DOHH2 (cell line): Measurements from ENCODE around the gene MSL3B.
"Not testable (repeated sequence)": the region's sequence is repeated elsewhere in the genome, so short reads cannot be mapped to it uniquely, and the experiment has no call there.

Experiments used
- H3F3A ChIP-seq: fragments of 200-600 bp; sonication (generic), shearing (Covaris generic); 2 replicates; pipeline ENCODE4 v1.6.0; 2016; ENCODE audit warnings: antibody characterized with exemption, mild to moderate bottlenecking; ENCODE audit not compliant: control insufficient read depth, insufficient read depth
- H3K27ac ChIP-seq: fragments of 200-600 bp; sonication (generic); 2 replicates; pipeline ENCODE4 v1.5.1; 2014; ENCODE audit warnings: low read depth, mild to moderate bottlenecking, low read length, moderate library complexity
- H3K27me3 ChIP-seq: fragments of 200-600 bp; sonication (generic); 2 replicates; pipeline ENCODE4 v1.6.1; 2014; ENCODE audit warnings: mild to moderate bottlenecking, low read length, mixed read lengths; ENCODE audit not compliant: control insufficient read depth
- H3K36me3 ChIP-seq: fragments of 200-600 bp; sonication (generic); 2 replicates; pipeline ENCODE4 v1.6.1; 2014; ENCODE audit warnings: mild to moderate bottlenecking, low read length, moderate library complexity, mixed read lengths; ENCODE audit not compliant: control insufficient read depth
- H3K4me1 ChIP-seq: fragments of 200-600 bp; sonication (generic); 2 replicates; pipeline ENCODE4 v1.6.1; 2014; ENCODE audit warnings: mild to moderate bottlenecking, low read length, mixed read lengths; ENCODE audit not compliant: control insufficient read depth
- H3K4me2 ChIP-seq: fragments of 200-600 bp; sonication (generic); 2 replicates; pipeline ENCODE4 v1.6.0; 2014; ENCODE audit warnings: mild to moderate bottlenecking, low read length, moderate library complexity
- H3K4me3 ChIP-seq: fragments of 200-600 bp; sonication (generic); 2 replicates; pipeline ENCODE4 v1.5.1; 2014; ENCODE audit warnings: mild to moderate bottlenecking, low read length, mixed read lengths
- H3K79me2 ChIP-seq: fragments of 200-600 bp; sonication (generic); 2 replicates; pipeline ENCODE4 v1.6.1; 2014; ENCODE audit warnings: mild to moderate bottlenecking, low read length, mixed read lengths; ENCODE audit not compliant: control insufficient read depth
- H3K9me2 ChIP-seq: fragments of 200-600 bp; sonication (generic); replicated peaks from 2 replicates; pipeline ENCODE4 v1.6.1; 2014; ENCODE audit warnings: mild to moderate bottlenecking, low read length, mixed read lengths; ENCODE audit not compliant: control insufficient read depth
- H3K9me3 ChIP-seq: fragments of 200-600 bp; sonication (generic); 2 replicates; pipeline ENCODE4 v1.6.1; 2014; ENCODE audit warnings: antibody characterized with exemption, low read length, mixed read lengths; ENCODE audit not compliant: control insufficient read depth, insufficient read depth
- H4K20me1 ChIP-seq: fragments of 200-600 bp; sonication (generic); 2 replicates; pipeline ENCODE4 v1.6.0; 2014; ENCODE audit warnings: low read depth, mild to moderate bottlenecking, antibody characterized with exemption, low read length, moderate library complexity; ENCODE audit not compliant: control insufficient read depth, insufficient read depth
- CTCF ChIP-seq: fragments of 200-600 bp; sonication (generic); IDR thresholded peaks from one replicate; pipeline ENCODE4 v1.5.1; 2014; ENCODE audit warnings: antibody characterized with exemption, mild to moderate bottlenecking, low read depth, low read length; ENCODE audit not compliant: poor library complexity, severe bottlenecking
- EZH2phosphoT487 ChIP-seq: fragments of 200-600 bp; sonication (generic); IDR thresholded peaks from 2 replicates; pipeline ENCODE4 v1.6.1; 2017; ENCODE audit warnings: borderline replicate concordance, mild to moderate bottlenecking, antibody characterized with exemption, low read length, moderate library complexity, mixed read lengths

MSL3B gene

GRCh38 chr2:233901884-233902283 is 33.7 kb upstream of the MSL3B start:
- no peak overlapping the region for H3K4me2 ChIP-seq
- no peaks in the 10 kb centered on the region for H3F3A ChIP-seq
- H3K36me3 ChIP-seq = no peaks in the 10 kb centered on the region
- no peak overlapping the region for H3K4me3 ChIP-seq
- no peaks in the 10 kb centered on the region for H3K9me2 ChIP-seq
- H3K27ac ChIP-seq = no peak overlapping the region
- no peaks in the 10 kb centered on the region for H3K4me1 ChIP-seq
- TF ChIP-seq EZH2phosphoT487 (no peak), CTCF (no peak)
- no peaks in the 10 kb centered on the region for H4K20me1 ChIP-seq
- no peaks in the 10 kb centered on the region for H3K79me2 ChIP-seq
- H3K27me3 ChIP-seq = peaks cover 19% of the 10 kb centered on the region
- no peaks in the 10 kb centered on the region for H3K9me3 ChIP-seq

- Histone ChIP-seq H3K79me2 (no peaks in the 10 kb centered on the region), H3K27me3 (peaks cover 19% of the 10 kb centered on the region), H3K9me3 (no peaks in the 10 kb centered on the region), H3F3A (no peaks in the 10 kb centered on the region), H3K9me2 (no peaks in the 10 kb centered on the region), H3K27ac (no peak overlapping the region), H3K4me3 (no peak overlapping the region), H4K20me1 (no peaks in the 10 kb centered on the region), H3K36me3 (no peaks in the 10 kb centered on the region), H3K4me1 (no peaks in the 10 kb centered on the region), H3K4me2 (no peak overlapping the region)
- TF ChIP-seq EZH2phosphoT487 (no peak), CTCF (no peak)
Observed at GRCh38 chr2:233901367-233901766, 33.2 kb upstream of the MSL3B start.

GRCh38 chr2:233896253-233896652 is 28.1 kb upstream of the MSL3B start:
- H3K4me3 ChIP-seq, H3K9me2 ChIP-seq, H3K4me2 ChIP-seq, H3F3A ChIP-seq, H3K9me3 ChIP-seq, H4K20me1 ChIP-seq, H3K27ac ChIP-seq, H3K4me1 ChIP-seq, H3K36me3 ChIP-seq, H3K79me2 ChIP-seq: not testable (repeated sequence)
- H3K27me3 ChIP-seq = peaks cover 14% of the 10 kb centered on the region

GRCh38 chr2:233892793-233893192 is 24.6 kb upstream of the MSL3B start:
- Histone ChIP-seq H3K36me3 (no peaks in the 10 kb centered on the region), H3F3A (no peaks in the 10 kb centered on the region), H3K27me3 (no peaks in the 10 kb centered on the region), H3K4me2 (no peak overlapping the region), H3K9me2 (no peaks in the 10 kb centered on the region), H3K79me2 (no peaks in the 10 kb centered on the region), H3K27ac (no peak overlapping the region), H3K4me3 (no peak overlapping the region), H3K4me1 (no peaks in the 10 kb centered on the region), H3K9me3 (no peaks in the 10 kb centered on the region), H4K20me1 (no peaks in the 10 kb centered on the region)
- TF ChIP-seq EZH2phosphoT487 (no peak), CTCF (no peak)
